ENCODE results near the gene PAPPA.

PAPPA gene

DNA sequence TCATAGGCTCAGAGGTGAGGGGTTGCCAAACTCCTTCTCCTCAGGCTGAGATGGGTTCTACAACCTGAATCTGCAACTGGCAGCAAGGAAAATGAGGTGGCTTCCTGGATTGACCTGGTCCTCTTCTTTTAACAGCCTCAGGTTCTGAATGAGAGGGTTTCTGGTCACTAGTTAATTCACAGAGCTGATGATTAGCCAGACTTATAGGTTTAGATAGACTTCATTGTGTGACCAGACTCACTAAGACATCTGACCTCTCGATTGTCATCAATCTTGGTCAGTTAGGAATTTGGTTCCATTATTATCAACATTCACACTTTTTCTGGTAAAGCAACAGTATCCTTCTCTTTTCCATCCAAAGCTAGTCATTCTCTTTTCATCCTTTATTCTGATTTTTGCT is 257.9 kb downstream of the PAPPA start:
- Histone ChIP-seq H3K27me3 (ENCODE audit: insufficient read depth, low read length) (no peaks in the 10 kb centered on the region), H3K79me2 (ENCODE audit: control insufficient read depth, insufficient read depth, low read length, unreplicated experiment) (no peaks in the 10 kb centered on the region), H3K4me1 (ENCODE audit: control insufficient read depth, insufficient read depth, low read length, unreplicated experiment) (no peaks in the 10 kb centered on the region), H3K4me3 (ENCODE audit: low read depth, low read length) (no peak overlapping the region), H3K27ac (ENCODE audit: low read depth, low read length) (no peak overlapping the region), H3K36me3 (ENCODE audit: insufficient read depth, low read length) (no peaks in the 10 kb centered on the region), H2AFZ (ENCODE audit: low read length, unreplicated experiment) (no peak overlapping the region)

GRCh38 chr9:116414374-116414773 is 260.8 kb downstream of the PAPPA start:
- Histone ChIP-seq H3K27me3 (ENCODE audit: insufficient read depth, low read length) (no peaks in the 10 kb centered on the region), H3K4me1 (ENCODE audit: control insufficient read depth, insufficient read depth, low read length, unreplicated experiment) (no peaks in the 10 kb centered on the region), H3K27ac (ENCODE audit: low read depth, low read length) (no peak overlapping the region), H2AFZ (ENCODE audit: low read length, unreplicated experiment) (no peak overlapping the region), H3K4me3 (ENCODE audit: low read depth, low read length) (no peak overlapping the region), H3K36me3 (ENCODE audit: insufficient read depth, low read length) (no peaks in the 10 kb centered on the region), H3K79me2 (ENCODE audit: control insufficient read depth, insufficient read depth, low read length, unreplicated experiment) (no peaks in the 10 kb centered on the region)

DNA sequence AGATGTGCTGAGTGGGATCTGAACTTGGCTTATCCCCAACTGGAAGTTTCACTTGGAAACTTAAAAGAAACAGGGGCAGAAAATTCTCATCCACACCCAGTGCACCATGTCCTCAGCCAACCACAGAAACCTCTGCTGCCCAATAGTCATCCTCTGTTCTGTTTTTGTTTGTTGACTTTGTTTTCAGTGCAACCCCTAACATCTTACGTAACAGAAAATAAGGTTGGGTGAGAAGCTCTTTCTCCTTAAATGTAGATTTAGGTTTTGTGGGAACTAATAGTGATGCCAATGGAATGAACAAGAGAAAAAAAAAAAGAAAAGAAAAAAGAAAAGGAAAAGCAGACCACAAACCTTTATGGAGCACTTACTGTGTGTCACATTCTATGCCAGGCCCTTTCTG is 262.8 kb downstream of the PAPPA start:
- Histone ChIP-seq H3K27ac (ENCODE audit: low read depth, low read length) (no peak overlapping the region), H2AFZ (ENCODE audit: low read length, unreplicated experiment) (no peak overlapping the region), H3K27me3 (ENCODE audit: insufficient read depth, low read length) (no peaks in the 10 kb centered on the region), H3K4me1 (ENCODE audit: control insufficient read depth, insufficient read depth, low read length, unreplicated experiment) (peaks cover 3% of the 10 kb centered on the region), H3K79me2 (ENCODE audit: control insufficient read depth, insufficient read depth, low read length, unreplicated experiment) (no peaks in the 10 kb centered on the region), H3K4me3 (ENCODE audit: low read depth, low read length) (no peak overlapping the region), H3K36me3 (ENCODE audit: insufficient read depth, low read length) (no peaks in the 10 kb centered on the region)

- peaks cover 3% of the 10 kb centered on the region for H3K4me1 ChIP-seq (ENCODE audit: control insufficient read depth, insufficient read depth, low read length, unreplicated experiment)
- no peaks in the 10 kb centered on the region for H3K27me3 ChIP-seq (ENCODE audit: insufficient read depth, low read length)
- no peak overlapping the region for H3K4me3 ChIP-seq (ENCODE audit: low read depth, low read length)
- no peak overlapping the region for H2AFZ ChIP-seq (ENCODE audit: low read length, unreplicated experiment)
- no peaks in the 10 kb centered on the region for H3K79me2 ChIP-seq (ENCODE audit: control insufficient read depth, insufficient read depth, low read length, unreplicated experiment)
- no peaks in the 10 kb centered on the region for H3K36me3 ChIP-seq (ENCODE audit: insufficient read depth, low read length)
- H3K27ac ChIP-seq (ENCODE audit: low read depth, low read length), result no peak overlapping the region
These were observed 263.9 kb downstream of the PAPPA start for GRCh38 chr9:116417464-116417863.

GRCh38 chr9:116419181-116419580 is 265.6 kb downstream of the PAPPA start:
- H3K4me3 ChIP-seq (ENCODE audit: low read depth, low read length), result no peak overlapping the region
- no peaks in the 10 kb centered on the region for H3K79me2 ChIP-seq (ENCODE audit: control insufficient read depth, insufficient read depth, low read length, unreplicated experiment)
- H2AFZ ChIP-seq (ENCODE audit: low read length, unreplicated experiment), result no peak overlapping the region

DNA sequence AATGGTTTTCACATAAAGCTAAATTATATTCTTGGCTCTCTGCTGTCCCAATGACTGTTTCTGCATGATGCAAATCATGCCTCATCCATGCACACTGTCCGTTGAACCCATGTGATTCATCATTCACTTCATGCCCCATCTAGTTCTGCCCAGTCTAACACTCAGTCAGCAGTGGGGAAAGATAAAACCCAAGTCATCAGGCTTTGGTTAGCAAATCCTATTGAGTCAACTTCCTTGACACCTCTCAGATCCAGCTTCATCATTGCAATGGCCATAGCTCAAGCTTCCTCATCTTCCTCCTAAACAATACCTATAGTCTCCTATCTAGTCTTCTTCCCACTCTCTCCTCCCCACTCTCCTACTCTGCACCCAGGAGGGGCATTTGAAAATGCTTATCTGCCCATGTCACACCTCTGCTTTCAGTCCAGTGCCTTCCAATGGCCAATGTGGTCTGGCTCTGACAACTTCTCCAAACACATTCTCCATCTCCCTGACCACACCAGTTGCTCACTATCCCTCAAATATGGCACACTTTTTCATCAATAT is 267.5 kb downstream of the PAPPA start:
- Histone ChIP-seq H3K79me2 (ENCODE audit: control insufficient read depth, insufficient read depth, low read length, unreplicated experiment) (no peaks in the 10 kb centered on the region), H3K4me1 (ENCODE audit: control insufficient read depth, insufficient read depth, low read length, unreplicated experiment) (peaks cover 3% of the 10 kb centered on the region), H3K27ac (ENCODE audit: low read depth, low read length) (no peak overlapping the region), H3K36me3 (ENCODE audit: insufficient read depth, low read length) (no peaks in the 10 kb centered on the region), H3K4me3 (ENCODE audit: low read depth, low read length) (no peak overlapping the region), H2AFZ (ENCODE audit: low read length, unreplicated experiment) (no peak overlapping the region), H3K27me3 (ENCODE audit: insufficient read depth, low read length) (no peaks in the 10 kb centered on the region)

More at GRCh38 chr9:116419181-116419580, 265.6 kb downstream of the PAPPA start:
- peaks cover 3% of the 10 kb centered on the region for H3K4me1 ChIP-seq (ENCODE audit: control insufficient read depth, insufficient read depth, low read length, unreplicated experiment)
- H3K27ac ChIP-seq (ENCODE audit: low read depth, low read length), result no peak overlapping the region
- H3K27me3 ChIP-seq (ENCODE audit: insufficient read depth, low read length), result no peaks in the 10 kb centered on the region
- no peaks in the 10 kb centered on the region for H3K36me3 ChIP-seq (ENCODE audit: insufficient read depth, low read length)

DNA sequence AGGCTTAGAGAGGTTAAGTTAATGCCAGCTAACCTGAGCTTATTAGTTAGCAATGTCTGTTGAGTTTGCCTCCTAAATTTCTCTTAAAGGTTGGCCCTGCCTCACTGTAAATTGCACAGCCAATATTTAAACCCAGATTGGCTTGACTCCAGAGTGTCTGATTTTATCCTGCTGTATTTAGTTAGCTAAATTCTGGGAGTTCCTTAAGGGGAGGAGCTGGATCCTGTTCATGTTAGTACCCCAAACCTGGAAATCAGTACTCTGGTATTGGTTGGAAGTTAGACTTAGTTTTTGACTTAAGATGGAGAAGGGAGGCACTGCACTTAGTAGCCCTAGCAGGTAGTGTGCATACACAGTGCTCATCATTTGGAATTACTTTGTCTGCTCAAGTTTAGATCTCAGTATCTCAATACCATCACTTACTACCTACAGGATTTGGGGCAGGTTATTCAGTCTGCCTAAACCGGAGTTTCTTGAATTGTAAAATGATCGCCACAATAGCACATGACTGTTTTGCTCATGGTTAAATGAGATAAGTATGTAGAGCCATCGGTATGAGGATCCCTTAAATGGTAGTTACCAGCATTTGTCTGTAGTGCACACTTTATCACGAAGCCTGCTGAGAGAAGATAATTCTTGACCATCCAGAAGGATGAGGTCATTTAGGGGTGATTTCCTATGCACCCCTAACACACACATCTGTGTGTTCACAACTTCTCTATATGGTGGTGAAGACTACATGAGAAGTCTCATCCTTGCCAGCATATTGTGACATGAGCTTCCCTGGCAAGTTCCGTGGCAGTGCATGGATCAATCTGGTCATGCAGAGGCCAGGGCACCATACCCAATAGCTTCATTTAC is 268.8 kb downstream of the PAPPA start:
- Histone ChIP-seq H3K79me2 (ENCODE audit: control insufficient read depth, insufficient read depth, low read length, unreplicated experiment) (no peaks in the 10 kb centered on the region), H3K4me1 (ENCODE audit: control insufficient read depth, insufficient read depth, low read length, unreplicated experiment) (peaks cover 3% of the 10 kb centered on the region), H3K27me3 (ENCODE audit: insufficient read depth, low read length) (no peaks in the 10 kb centered on the region), H3K36me3 (ENCODE audit: insufficient read depth, low read length) (no peaks in the 10 kb centered on the region), H3K4me3 (ENCODE audit: low read depth, low read length) (no peak overlapping the region), H3K27ac (ENCODE audit: low read depth, low read length) (no peak overlapping the region), H2AFZ (ENCODE audit: low read length, unreplicated experiment) (no peak overlapping the region)

DNA sequence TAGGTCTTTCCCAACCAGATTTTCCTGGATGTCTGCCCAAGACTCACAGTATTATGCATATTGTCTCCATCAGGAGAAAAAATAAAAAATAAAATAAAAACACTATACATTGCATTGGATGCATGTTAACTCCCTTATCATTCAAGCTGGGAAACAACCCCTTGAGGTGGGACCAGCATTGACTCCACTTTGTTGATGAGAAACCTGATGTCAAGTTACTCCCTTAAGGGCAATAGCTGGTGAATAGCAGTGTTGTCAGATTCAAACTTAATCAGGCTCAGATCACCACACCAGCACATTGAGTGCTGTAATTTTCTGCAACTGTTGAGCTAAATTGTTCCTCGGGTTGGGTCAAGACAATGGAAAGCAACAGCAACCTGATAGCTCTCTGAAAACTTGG is 269.6 kb downstream of the PAPPA start:
- Histone ChIP-seq H2AFZ (ENCODE audit: low read length, unreplicated experiment) (no peak overlapping the region), H3K36me3 (ENCODE audit: insufficient read depth, low read length) (no peaks in the 10 kb centered on the region), H3K27ac (ENCODE audit: low read depth, low read length) (no peak overlapping the region), H3K4me3 (ENCODE audit: low read depth, low read length) (no peak overlapping the region), H3K4me1 (ENCODE audit: control insufficient read depth, insufficient read depth, low read length, unreplicated experiment) (peaks cover 3% of the 10 kb centered on the region), H3K27me3 (ENCODE audit: insufficient read depth, low read length) (no peaks in the 10 kb centered on the region), H3K79me2 (ENCODE audit: control insufficient read depth, insufficient read depth, low read length, unreplicated experiment) (no peaks in the 10 kb centered on the region)

- H3K27ac ChIP-seq (ENCODE audit: low read depth, low read length), result no peak overlapping the region
- no peaks in the 10 kb centered on the region for H3K79me2 ChIP-seq (ENCODE audit: control insufficient read depth, insufficient read depth, low read length, unreplicated experiment)
- no peaks in the 10 kb centered on the region for H3K27me3 ChIP-seq (ENCODE audit: insufficient read depth, low read length)
- H3K36me3 ChIP-seq (ENCODE audit: insufficient read depth, low read length), result no peaks in the 10 kb centered on the region
- H2AFZ ChIP-seq (ENCODE audit: low read length, unreplicated experiment), result no peak overlapping the region
- no peak overlapping the region for H3K4me3 ChIP-seq (ENCODE audit: low read depth, low read length)
- peaks cover 3% of the 10 kb centered on the region for H3K4me1 ChIP-seq (ENCODE audit: control insufficient read depth, insufficient read depth, low read length, unreplicated experiment)
These were observed 271.7 kb downstream of the PAPPA start for GRCh38 chr9:116425244-116425643.

DNA sequence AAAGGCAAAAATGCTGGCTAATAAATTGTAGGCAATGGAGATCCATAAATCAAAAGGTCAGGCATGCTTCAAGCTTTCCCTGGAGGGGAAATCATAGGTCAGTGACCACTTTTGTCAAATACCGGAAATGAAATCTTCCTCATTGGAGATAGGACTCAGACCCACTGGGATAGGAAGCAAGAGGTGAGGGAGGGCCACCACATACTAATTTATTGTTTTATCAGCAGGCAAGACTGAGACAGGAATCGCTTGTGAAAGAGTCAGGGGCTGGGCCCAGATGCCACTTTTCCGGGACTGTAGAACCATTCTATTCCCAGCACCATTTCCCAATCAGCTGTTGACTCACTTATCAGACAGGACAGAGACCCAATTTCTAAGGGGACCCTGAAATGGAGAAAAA is 277.3 kb downstream of the PAPPA start:
- no peak overlapping the region for H3K27ac ChIP-seq (ENCODE audit: low read depth, low read length)
- H3K4me1 ChIP-seq (ENCODE audit: control insufficient read depth, insufficient read depth, low read length, unreplicated experiment), result no peaks in the 10 kb centered on the region
- no peak overlapping the region for H3K4me3 ChIP-seq (ENCODE audit: low read depth, low read length)
- no peaks in the 10 kb centered on the region for H3K36me3 ChIP-seq (ENCODE audit: insufficient read depth, low read length)
- H3K79me2 ChIP-seq (ENCODE audit: control insufficient read depth, insufficient read depth, low read length, unreplicated experiment), result no peaks in the 10 kb centered on the region
- H3K27me3 ChIP-seq (ENCODE audit: insufficient read depth, low read length), result no peaks in the 10 kb centered on the region
- H2AFZ ChIP-seq (ENCODE audit: low read length, unreplicated experiment), result no peak overlapping the region

- H2AFZ ChIP-seq (ENCODE audit: low read length, unreplicated experiment), result no peak overlapping the region
- no peaks in the 10 kb centered on the region for H3K79me2 ChIP-seq (ENCODE audit: control insufficient read depth, insufficient read depth, low read length, unreplicated experiment)
- H3K27me3 ChIP-seq (ENCODE audit: insufficient read depth, low read length), result no peaks in the 10 kb centered on the region
- no peak overlapping the region for H3K4me3 ChIP-seq (ENCODE audit: low read depth, low read length)
- H3K27ac ChIP-seq (ENCODE audit: low read depth, low read length), result no peak overlapping the region
- H3K36me3 ChIP-seq (ENCODE audit: insufficient read depth, low read length), result no peaks in the 10 kb centered on the region
- H3K4me1 ChIP-seq (ENCODE audit: control insufficient read depth, insufficient read depth, low read length, unreplicated experiment), result no peaks in the 10 kb centered on the region
These were observed 278.5 kb downstream of the PAPPA start for GRCh38 chr9:116432051-116432450.

Measured in ACC112 (cell line).